CD4-positive, alpha-beta T cell treated with Interleukin-15 for 4 hours (primary cell): ENCODE data around the gene RGPD3.
"Not testable (repeated sequence)": the region's sequence is repeated elsewhere in the genome, so short reads cannot be mapped to it uniquely, and the experiment has no call there.

Source experiments
- DNase-seq: peaks from one replicate; pipeline ENCODE4 v3.0.0-alpha.2; 2020; ENCODE audit warnings: low spot score

The RGPD3 gene

DNA sequence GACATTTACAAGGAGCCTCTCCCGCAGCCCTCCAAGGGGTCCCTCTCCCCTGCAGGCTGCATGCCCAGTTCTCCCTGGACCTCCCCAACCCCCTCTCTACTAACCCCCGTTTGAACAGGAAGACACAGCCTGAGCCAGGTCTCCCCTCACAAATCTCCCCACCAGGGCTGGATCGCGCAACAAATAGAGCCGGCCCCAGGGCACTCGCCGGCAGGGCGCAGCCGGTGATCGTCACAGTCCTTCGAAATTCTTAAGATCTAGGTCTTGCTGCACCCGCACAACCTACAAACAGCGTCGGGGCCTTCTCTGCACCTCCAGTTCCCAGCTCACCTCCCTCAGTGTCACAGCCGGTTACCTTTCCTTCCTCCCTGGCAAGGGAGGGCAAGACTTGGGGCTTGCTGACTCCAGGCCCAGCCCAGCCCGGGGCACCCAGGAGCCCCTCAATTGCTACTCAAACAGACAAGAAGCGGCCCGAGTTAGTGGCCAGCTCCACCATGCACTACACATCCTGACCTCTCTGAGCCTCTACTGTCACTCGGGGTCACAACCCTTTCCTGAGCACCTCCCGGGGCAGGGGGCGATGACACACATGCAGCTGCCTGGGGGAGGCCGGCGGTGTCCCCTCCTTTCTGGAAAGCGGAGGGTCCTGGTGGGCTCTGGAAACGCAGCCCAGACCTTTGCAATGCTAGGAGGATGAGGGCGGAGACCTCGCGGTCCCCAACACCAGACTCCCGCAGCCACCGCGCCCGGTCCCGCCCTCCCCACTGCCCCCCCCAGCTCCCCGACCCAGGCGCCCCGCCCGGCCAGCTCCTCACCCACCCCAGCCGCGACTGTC lies 18.6 kb upstream of the RGPD3 start, which contains the start of gene CD8B2:
Gene CD8B2, plus strand, starts transcription at position 814 of the 835 bp plus-strand sequence. CDS start 63 bp downstream, outside the sequence.
- DNase-seq: not testable (repeated sequence)

DNA sequence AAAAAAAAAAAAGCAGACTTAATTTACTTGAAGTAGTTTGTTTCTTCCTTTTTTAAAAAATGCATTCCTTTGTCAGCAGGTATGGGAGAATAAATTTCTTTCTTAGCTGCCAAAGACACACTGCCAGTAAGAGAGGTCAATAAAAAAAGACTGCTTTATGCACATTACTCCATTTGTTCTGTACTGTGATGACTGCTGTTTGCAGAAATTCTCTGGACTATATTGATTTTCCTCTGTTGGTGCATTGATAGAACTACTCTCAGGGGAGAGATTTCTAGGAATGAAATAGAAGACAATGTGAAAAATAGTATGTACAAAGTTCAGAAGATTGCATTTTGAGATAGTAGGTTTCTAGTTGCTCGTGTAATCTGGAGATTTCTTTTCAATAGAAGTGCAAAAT lies 11.3 kb upstream of the RGPD3 start:
- DNase-seq: not testable (repeated sequence)

DNA sequence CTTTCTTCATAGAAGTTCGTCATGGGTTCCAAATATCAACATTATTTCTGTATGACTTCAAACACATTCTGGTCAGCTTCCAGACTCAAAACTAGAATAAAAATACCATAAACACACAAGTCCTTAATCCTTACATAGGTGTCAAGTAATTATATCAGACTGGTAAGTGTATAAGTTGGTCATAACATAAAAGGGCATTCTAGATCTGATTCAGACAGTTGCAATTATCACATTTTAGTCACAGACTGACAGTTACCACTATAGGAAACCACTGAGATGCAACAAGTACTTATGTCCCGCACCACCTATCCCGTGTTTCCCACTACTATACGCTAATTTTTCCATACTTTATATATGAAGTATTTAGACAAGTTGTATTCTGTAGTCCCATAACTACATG lies 9.4 kb upstream of the RGPD3 start:
- DNase-seq: not testable (repeated sequence)

DNA sequence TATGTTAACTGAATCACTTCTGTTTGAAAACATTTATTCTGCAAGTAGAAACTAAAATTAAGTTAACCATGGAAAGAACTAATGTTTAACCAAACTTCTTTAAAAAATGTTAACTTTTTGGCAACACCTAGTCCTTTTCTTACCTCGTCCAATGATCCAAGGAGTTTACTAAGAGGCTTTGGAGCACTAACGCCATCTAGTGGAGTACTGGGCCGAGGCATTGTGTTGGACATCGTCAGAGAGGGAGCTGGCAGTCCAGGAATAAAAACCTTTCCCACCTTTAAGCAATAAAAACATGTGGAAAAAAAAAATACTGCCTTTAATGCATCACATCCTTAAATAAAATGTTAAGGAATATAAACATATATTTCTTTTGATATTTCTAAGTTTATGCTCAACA lies 2.4 kb upstream of the RGPD3 start:
- peak; percentile 50 for DNase-seq

GRCh38 chr2:106467516-106467915 lies 697 bp downstream of the RGPD3 start:
- not testable (repeated sequence) for DNase-seq

DNA sequence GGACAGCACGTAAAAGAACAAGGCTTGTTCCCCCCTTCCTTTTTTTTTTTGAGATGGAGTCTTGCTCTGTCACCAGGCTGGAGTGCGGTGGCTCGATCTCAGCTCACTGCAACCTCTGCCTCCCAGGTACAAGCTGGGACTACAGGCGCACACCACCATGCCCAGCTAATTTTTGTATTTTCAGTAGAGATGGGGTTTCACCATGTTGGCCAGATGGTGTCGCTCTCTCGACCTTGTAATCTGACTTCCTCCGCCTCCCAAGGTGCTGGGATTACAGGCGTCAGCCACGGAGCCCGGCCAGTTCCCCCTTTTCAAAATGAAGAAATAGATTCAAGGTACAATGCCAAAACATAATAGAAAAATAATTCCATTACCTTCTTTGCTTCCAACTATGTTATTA lies 6.3 kb downstream of the RGPD3 start:
- peak; percentile 11 for DNase-seq

GRCh38 chr2:106390680-106391079 lies 77.5 kb downstream of the RGPD3 start:
- not testable (repeated sequence) for DNase-seq

GRCh38 chr2:106388814-106389410 lies 79.3 kb downstream of the RGPD3 start:
- DNase-seq: not testable (repeated sequence)

DNA sequence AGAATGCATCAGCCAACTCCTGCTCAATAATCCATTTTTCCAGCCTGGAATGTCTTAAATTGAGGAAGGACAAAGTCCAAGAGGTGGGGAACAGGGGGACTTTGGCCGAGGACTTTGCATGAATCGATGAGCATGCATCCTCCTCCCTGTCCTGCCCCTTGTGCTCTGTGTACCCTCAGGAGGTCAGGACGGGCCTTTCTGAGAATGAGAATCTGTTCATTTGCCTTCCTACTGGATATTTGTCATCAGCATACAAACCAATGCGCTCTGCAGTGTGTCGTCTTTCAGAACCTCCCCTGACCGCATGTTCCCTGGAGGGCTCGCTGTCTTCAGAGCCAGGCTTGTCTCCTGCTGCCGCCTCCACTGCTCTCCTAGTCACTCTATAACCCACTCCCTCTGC lies 83.7 kb downstream of the RGPD3 start:
- DNase-seq: not testable (repeated sequence)

DNA sequence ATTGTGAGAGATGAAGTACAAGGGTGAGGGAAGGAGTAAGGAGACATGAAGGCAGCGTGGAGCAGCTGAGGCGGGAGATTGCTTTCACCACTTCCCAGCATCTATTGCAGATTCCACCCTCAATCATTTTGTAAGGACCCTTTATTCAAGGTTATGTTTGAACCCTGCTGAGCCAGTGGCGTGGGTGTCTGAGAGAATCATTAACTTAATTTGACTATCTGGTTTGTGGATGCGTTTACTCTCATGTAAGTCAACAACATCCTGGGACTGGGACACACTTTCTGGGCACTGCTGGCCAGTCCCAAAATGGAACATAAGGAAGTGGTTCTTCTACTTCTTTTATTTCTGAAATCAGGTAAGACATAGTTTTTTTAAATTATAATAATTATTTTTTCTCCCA lies 86.3 kb downstream of the RGPD3 start:
- not testable (repeated sequence) for DNase-seq

DNA sequence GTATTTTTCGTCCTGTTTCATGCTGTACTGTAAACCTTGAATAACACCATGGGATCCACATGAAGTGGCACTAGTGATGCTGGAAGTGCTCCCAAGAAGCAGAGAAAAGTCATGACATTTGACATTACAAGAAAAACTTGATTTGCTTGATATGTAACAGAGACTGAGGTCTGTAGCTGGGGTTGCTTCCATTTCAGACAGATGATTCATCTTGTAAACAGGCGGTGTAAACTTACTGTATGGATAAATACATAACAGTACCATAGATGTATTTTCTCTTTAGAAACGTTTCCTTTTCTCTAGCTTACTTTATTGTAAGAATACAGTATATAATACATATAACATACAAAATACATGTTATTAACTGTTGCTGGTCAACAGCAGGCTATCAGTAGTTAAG lies 88.6 kb downstream of the RGPD3 start:
- DNase-seq: not testable (repeated sequence)

DNA sequence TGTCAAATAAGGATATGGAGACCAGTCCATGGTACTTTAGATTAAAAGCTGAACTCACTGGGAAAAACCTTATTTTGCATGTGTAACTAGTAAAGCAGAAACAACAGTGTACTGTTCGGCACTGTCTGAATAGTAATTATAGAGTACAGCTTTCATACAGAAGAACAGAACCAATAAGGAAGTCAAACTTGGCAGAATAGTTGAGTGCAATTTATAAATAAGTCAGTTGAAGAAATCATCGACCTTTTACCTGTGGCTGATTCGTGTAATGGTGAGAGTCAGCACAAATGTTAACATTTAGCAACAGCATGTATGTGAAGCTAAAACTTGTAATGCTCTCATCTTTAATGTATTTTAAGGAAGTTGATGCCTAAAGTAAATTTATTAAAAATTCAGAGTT lies 99.0 kb downstream of the RGPD3 start:
- DNase-seq: not testable (repeated sequence)

DNA sequence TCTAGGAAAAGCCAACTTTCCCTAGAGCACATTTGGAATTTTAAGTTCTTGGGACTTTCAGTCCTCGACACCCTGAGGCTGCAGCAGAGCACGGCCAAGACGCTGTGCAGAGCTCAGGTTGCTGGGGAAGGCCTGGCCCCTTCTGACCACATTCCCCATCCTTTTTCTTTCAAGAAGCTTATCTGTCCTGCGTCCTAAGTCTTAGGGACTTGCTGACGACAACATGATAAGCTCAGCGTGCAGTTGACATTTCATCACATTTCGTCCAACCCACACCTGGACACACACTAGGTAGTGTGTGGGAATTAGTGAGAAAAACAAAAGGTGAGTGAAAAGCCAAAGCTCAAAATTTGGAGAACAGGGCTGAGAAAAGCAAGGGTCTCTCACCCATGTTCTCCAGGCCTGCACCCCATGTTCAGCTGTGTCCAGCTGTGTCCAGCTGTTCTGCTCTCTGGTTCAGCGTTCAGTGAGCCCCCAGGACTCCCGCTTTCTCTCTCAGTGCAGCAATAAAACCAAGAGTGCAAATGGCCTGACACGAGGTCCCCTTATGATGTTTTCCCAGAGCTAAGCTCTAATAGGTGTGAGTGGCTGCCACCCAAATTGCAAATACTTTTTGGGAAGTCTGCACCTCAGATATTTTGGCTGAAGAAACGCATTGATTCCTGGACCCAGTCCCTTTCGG lies 101.9 kb downstream of the RGPD3 start:
- DNase-seq: no peak

DNA sequence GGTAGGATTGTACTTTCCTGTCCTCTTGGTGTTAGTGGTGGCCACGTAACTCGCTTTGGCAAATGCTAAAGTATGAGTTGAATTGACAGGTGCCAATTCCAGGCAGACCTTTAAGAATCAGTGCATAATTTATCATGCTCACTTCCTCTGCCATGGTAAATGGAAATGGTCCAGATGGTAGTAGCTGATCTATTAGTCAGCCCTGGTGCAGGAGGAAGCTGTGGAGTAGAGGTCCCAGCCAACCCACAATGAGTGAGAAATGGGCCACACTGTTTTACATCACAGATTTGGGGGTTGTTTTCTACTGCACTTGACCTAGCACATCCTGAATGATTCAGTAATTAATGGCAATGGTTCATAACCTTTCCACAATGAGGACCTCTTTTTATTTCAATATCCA lies 104.4 kb downstream of the RGPD3 start:
- DNase-seq: no peak

DNA sequence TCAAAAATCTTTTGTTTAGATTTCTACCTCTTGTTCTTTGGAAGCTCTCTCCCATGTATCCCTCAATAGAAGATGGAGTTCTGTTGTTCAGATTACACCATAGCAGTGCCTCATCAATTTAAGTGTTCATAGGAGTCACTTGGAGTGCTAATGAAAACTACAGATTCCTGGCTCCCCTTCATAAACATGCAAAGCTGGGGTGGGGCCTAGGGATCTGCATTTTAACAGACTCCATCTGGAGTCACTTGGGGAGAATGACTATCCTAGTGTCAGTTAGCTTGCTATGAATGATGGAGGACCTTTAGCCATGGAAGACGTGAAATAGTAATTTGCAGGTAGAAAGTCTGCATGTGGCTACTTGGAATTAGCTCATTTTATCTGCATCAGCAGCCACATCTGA lies 105.4 kb downstream of the RGPD3 start:
- no peak for DNase-seq

GRCh38 chr2:106359512-106359911 lies 108.7 kb downstream of the RGPD3 start:
- DNase-seq: no peak

GRCh38 chr2:106358521-106358920 lies 109.7 kb downstream of the RGPD3 start:
- no peak for DNase-seq

DNA sequence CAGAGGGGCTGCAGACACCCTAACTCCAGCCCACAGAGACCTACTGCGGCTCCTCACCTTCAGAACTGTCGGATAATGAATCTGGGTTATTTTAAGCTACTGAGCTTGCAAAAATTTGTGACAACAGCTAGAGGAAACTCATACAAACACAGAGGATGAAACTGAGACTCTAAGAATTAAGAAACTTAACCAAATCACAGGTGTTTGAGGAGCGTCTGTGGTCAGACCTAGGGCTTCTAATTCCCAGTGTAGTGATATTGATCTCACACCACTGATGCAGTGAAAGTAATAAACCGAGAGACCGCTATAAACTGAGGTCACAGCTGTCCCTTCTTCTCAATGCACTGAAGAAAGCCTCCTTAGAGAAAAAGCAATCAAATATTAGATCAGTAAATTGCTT lies 110.1 kb downstream of the RGPD3 start:
- no peak for DNase-seq

GRCh38 chr2:106356291-106356690 lies 111.9 kb downstream of the RGPD3 start:
- no peak for DNase-seq

GRCh38 chr2:106353676-106354075 lies 114.5 kb downstream of the RGPD3 start:
- DNase-seq: no peak

GRCh38 chr2:106350980-106351379 lies 117.2 kb downstream of the RGPD3 start:
- no peak for DNase-seq

- no peak for DNase-seq
Measured at GRCh38 chr2:106344302-106344701, 123.9 kb downstream of the RGPD3 start.

- no peak for DNase-seq
Measured at GRCh38 chr2:106343274-106343673, 124.9 kb downstream of the RGPD3 start.
